COR-L47 (cell line): ENCODE data around the gene NRTN.
"Not testable (repeated sequence)": the region's sequence is repeated elsewhere in the genome, so short reads cannot be mapped to it uniquely, and the experiment has no call there.

Experiments used
- DNase-seq: peaks from one replicate; lab custom pipeline; 2025; lab: John Stamatoyannopoulos, UW

NRTN gene

GRCh38 chr19:5867201-5868136, 62.6 kb downstream of the NRTN start:
- no peak for DNase-seq

- DNase-seq, result no peak
These were observed 66.1 kb downstream of the NRTN start for GRCh38 chr19:5870986-5871394.

- no peak for DNase-seq
These were observed 68.8 kb downstream of the NRTN start for GRCh38 chr19:5873617-5874199.

GRCh38 chr19:5874496-5874895, 69.6 kb downstream of the NRTN start:
- DNase-seq, result not testable (repeated sequence)

- DNase-seq, result no peak
These were observed 72.6 kb downstream of the NRTN start for GRCh38 chr19:5877427-5877826.

- no peak for DNase-seq
These were observed 73.0 kb downstream of the NRTN start for GRCh38 chr19:5877882-5878281.
